D341Med (cell line): ENCODE results near the gene TNFRSF8.

ENCODE experiments used
- DNase-seq: peaks from one replicate; pipeline ENCODE4 v3.0.0; 2012; ENCODE audit warnings: low spot score

Gene TNFRSF8

GRCh38 chr1:12176298-12177118 lies 113.4 kb downstream of the TNFRSF8 start:
- DNase-seq, result no peak

DNA sequence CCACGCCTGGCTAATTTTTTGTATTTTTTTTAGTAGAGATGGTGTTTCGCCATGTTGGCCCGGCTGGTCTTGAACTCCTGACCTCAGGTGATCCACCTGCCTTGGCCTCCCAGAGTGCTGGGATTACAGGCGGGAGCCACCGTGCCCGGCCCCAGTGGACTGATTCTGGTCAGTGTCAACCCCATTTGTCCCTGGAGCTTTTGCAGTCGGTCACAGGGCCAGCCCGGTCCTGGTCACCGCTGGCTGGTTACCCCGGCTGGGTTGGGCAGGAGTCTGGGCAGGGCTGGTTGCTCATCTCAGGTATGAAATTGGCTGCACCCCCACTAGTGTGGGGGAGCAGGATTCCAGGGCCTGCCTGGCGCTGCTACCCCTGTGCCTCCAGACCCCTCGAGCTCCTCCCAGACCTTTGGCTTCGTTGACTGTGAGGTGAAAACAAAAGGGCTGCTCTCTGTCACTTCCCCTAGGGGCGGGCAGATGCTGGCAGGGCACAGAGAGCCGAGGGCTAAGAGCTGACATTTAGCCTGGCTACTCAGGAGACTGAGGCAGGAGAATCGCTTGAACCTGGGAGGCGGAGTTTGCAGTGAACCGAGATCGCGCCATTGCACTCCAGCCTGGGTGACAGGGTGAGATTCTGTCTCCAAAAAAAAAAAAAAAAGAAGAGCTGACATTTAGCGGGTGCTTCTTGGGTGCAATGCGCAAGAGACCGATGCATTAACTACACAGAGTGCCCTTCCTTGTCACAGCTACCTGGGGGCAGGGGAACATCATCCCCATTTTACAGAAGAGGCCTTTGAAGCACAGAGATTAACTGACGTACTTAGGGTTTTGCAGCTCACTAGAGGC lies 114.3 kb downstream of the TNFRSF8 start:
- no peak for DNase-seq

DNA sequence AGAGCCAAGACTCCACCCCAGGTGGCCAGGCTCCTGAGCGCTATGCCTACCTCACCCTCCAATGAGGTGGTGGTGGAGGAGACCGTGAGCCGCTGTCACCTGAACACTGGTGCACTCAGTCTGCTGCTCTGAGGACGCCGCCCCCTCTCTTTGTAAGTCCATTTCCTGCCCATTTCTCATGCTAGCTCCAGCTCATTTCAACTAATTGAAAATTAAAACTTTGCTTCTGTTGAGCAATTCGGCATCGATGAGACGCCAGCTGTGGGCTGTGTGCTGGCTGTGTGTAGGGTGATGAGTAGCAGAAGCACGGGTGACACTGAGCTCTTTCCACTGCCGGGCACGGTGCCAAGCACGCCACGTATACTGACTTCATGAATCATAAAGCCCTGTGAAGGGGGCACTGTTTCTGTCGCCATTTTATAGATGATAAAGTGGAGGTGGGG lies 114.9 kb downstream of the TNFRSF8 start:
- DNase-seq, result no peak

- DNase-seq, result no peak
Measured at GRCh38 chr1:12178511-12178910, 115.4 kb downstream of the TNFRSF8 start.

DNA sequence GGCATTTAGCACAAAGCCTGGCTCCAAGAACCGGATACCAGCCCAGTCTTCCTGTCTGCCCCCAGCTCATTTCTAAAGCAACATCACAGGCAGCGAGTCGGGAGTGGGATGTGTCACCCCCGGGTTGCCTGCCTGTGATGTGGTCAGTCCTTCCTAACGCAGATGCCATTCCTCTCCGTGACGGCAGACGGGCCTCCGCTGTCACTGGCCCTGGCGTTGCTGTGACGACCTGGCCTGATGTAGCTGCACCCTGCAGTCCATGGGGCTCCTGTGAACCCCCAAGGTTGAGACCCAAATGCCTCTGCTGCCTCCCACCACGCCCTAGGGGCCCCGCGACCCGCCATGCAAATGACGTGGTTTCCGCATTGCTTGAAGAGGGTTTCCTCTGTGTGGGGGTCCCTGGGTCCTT lies 116.0 kb downstream of the TNFRSF8 start:
- DNase-seq, result no peak

- DNase-seq, result no peak
Measured at GRCh38 chr1:12179676-12180075, 116.6 kb downstream of the TNFRSF8 start.

DNA sequence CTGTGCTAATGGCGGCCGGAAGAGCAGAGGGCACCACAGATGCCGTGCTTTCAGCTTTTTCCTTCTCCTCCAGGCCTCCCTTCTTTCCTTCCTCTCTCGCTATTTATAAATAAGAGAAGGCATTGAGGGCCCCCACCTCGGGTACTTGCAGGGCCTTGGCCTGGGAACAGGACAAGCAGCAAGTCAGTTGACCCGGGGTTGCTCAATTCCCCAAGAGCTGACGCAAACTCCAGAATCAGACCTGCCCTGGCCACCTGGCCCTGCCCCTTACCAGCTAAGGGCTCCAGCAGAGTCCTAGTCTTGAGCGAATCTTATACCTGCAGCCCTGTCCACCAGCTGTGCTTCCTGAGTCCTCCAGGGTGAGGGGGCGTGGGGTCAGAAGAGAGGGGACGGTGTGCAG lies 117.2 kb downstream of the TNFRSF8 start:
- no peak for DNase-seq

GRCh38 chr1:12180903-12181302 lies 117.8 kb downstream of the TNFRSF8 start:
- no peak for DNase-seq

DNA sequence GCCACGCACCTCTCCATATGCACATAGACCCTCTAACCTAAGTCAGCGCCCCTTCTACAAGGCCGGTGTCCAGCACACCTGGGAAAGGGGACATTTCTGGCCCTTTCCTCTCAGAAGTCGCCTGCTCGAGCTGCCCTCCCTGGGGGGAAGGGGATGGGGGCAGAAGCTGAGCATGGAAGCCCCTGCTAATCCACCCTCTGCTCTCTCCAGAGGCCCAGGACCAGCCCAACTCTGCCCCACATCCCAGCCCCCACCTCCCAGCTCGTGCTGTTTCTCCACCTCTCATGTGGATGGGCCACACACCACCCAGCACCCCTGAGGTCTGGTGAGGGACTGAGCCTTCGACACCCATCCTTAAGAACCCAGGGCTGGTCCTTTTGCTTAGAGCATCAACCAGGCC lies 118.5 kb downstream of the TNFRSF8 start:
- no peak for DNase-seq

DNA sequence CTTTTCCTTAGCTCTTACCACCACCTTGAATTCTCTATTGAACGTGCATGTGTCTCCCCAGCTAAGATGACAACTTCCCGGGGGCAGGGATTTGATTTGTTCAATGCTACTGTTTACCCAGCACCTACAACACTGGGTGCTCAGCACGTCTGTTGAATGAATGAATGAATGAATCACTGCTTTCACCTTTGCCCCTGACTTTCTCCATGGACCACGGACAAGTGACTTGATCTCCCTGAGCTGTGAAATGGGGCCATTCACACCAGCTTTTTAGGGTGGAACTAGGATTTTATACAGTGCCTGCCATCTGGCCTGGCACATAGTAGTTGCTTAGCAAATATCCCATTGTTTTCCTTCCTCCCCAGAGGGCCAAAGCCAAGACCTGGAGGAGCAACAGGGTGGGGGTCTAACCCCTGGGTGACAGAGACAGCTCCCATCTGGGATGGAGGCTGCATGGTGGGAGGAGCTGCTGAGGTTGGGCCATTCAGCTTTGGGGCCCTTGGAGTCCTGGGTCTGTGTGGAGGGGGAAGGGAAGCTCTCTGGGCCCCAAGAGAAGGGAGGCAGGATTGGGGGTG lies 119.4 kb downstream of the TNFRSF8 start:
- no peak for DNase-seq

DNA sequence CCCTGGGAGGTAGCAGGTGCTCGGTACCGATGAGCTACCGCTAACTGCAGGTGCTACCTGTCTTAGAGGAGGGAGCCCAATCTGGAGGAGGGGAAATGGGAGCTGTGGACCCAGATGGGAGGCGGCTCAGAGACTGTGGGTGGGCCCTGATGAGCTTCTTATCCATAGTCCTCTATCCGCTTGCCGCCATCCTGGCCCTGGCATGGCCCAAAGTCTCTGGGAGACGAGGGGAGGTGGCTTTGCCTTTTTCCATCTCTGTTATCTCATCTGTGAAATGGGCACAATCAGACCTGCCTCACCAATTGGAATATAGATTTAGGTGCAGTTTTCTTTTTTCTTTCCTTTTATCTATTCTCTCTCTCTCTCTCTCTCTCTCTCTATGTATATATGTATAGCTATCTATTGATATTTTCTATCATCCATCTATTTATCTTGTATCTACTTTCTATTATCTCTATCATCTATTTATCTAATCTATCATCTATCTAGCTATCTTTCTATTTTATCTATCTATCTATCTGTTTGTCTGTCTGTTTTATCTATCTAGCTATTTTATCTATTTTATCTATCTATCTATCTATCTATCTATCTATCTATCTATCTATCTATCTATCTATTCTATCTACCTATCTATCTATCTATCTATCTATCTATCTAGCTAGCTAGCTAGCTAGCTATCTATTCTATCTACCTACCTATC lies 120.1 kb downstream of the TNFRSF8 start:
- no peak for DNase-seq

GRCh38 chr1:12184008-12184681 lies 121.0 kb downstream of the TNFRSF8 start:
- DNase-seq, result no peak

GRCh38 chr1:12185036-12185917 lies 122.2 kb downstream of the TNFRSF8 start:
- no peak for DNase-seq

- DNase-seq, result no peak
Measured at GRCh38 chr1:12185918-12186678, 123.0 kb downstream of the TNFRSF8 start.

- no peak for DNase-seq
Measured at GRCh38 chr1:12186679-12186985, 123.5 kb downstream of the TNFRSF8 start.

DNA sequence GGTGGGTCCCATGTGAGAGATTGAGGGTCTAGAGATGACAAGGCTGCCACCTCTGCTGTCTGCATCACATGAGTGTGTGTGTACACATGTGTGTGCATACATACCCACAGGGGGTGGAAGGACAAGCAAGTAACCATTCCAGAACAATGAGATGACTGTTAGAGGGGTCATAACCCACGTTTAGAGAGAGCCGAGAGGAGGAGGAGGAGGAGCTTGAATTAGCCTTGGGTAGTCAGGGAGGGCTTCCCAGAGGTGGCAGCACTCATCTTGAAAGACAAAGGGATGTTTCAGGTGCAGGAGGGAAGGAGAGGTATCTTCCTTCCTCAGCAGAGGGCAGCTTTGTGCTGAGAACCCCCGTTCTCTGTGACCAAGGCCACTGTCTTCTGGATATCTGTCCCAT lies 125.0 kb downstream of the TNFRSF8 start:
- no peak for DNase-seq

- no peak for DNase-seq
Measured at GRCh38 chr1:12188657-12189327, 125.7 kb downstream of the TNFRSF8 start.

GRCh38 chr1:12189328-12189682 lies 126.2 kb downstream of the TNFRSF8 start:
- no peak for DNase-seq

GRCh38 chr1:12191242-12192032 lies 128.3 kb downstream of the TNFRSF8 start:
- no peak for DNase-seq
